GM23248 (cell line): ENCODE data around the gene SC5D. TPM values are rescaled to one million over a fixed set of nuclear protein-coding genes. Genes with fewer than 3 reads are reported as not detected.

Source experiments
- DNase-seq: peaks from one replicate; pipeline ENCODE4 v3.0.0-alpha.2; 2015
- H2AFZ ChIP-seq: fragments of 200-600 bp; sonication (generic); 2 replicates; pipeline ENCODE4 v1.6.1; 2016; ENCODE audit warnings: antibody characterized with exemption
- H3F3A ChIP-seq: fragments of 200-600 bp; sonication (generic); 2 replicates; pipeline ENCODE4 v1.6.1; 2016; ENCODE audit warnings: mild to moderate bottlenecking, antibody characterized with exemption, mixed run types; ENCODE audit not compliant: insufficient read depth
- H3K27ac ChIP-seq: fragments of 200-600 bp; sonication (generic); 2 replicates; pipeline ENCODE4 v1.5.1; 2016; ENCODE audit warnings: mild to moderate bottlenecking
- H3K27me3 ChIP-seq: fragments of 200-600 bp; sonication (generic); replicated peaks from 2 replicates; pipeline ENCODE4 v1.6.1; 2016; ENCODE audit warnings: mild to moderate bottlenecking; ENCODE audit not compliant: insufficient read depth
- H3K36me3 ChIP-seq: fragments of 200-600 bp; sonication (generic); 2 replicates; pipeline ENCODE4 v1.6.1; 2016; ENCODE audit warnings: low read depth, mild to moderate bottlenecking
- H3K4me1 ChIP-seq: fragments of 200-600 bp; sonication (generic); 2 replicates; pipeline ENCODE4 v1.6.1; 2016; ENCODE audit warnings: mild to moderate bottlenecking; ENCODE audit not compliant: insufficient read depth
- H3K4me2 ChIP-seq: fragments of 200-600 bp; sonication (generic); one replicate; pipeline ENCODE4 v1.6.1; 2016; ENCODE audit warnings: mild to moderate bottlenecking; ENCODE audit not compliant: unreplicated experiment
- H3K4me3 ChIP-seq: fragments of 200-600 bp; sonication (generic); 2 replicates; pipeline ENCODE4 v1.5.1; 2016; ENCODE audit warnings: mild to moderate bottlenecking
- H3K79me2 ChIP-seq: fragments of 200-600 bp; sonication (generic); 2 replicates; pipeline ENCODE4 v1.6.1; 2016; ENCODE audit warnings: mild to moderate bottlenecking; ENCODE audit not compliant: insufficient read depth
- H3K9ac ChIP-seq: fragments of 200-600 bp; sonication (generic); 2 replicates; pipeline ENCODE4 v1.6.1; 2016; ENCODE audit warnings: mild to moderate bottlenecking
- H3K9me2 ChIP-seq: fragments of 200-600 bp; sonication (generic); 2 replicates; pipeline ENCODE4 v1.6.1; 2016; ENCODE audit warnings: mixed run types, mild to moderate bottlenecking, moderate library complexity; ENCODE audit not compliant: insufficient read depth
- H3K9me3 ChIP-seq: fragments of 200-600 bp; sonication (generic); one replicate; pipeline ENCODE4 v1.6.1; 2017; ENCODE audit warnings: low read depth
- H4K20me1 ChIP-seq: fragments of 200-600 bp; sonication (generic); 2 replicates; pipeline ENCODE4 v1.6.0; 2016; ENCODE audit not compliant: insufficient read depth
- EZH2 ChIP-seq: fragments of 200-600 bp; sonication (generic); IDR thresholded peaks from 2 replicates; pipeline ENCODE4 v1.6.1; 2018; ENCODE audit warnings: antibody characterized with exemption, mild to moderate bottlenecking; ENCODE audit not compliant: insufficient read depth, poor library complexity, severe bottlenecking
- EZH2phosphoT487 ChIP-seq: fragments of 200-600 bp; sonication (generic); IDR thresholded peaks from 2 replicates; pipeline ENCODE4 v1.6.1; 2018; ENCODE audit warnings: antibody characterized with exemption, moderate library complexity, mild to moderate bottlenecking, low read depth; ENCODE audit not compliant: insufficient read depth
- WGBS, 2 experiments: methylation state at CpG; one replicate each; pipeline ENCODE4 v1.1.6; 2015 to 2017; ENCODE audit warnings: low lambda C conversion rate in 2 of 2, low coverage in 1 of 2; ENCODE audit errors: missing lambda C conversion rate in 2 of 2; 5-methylcytosine and 5-hydroxymethylcytosine counted together
- in situ Hi-C: fragments of 300-500 bp; cut with MboI; formaldehyde crosslinking; loops from 2 replicates; pipeline ENCODE4 v1.15.0; 2020
- polyA plus RNA-seq: library from polyadenylated mRNA; unstranded; fragments of >200 nt; fragmentation: Nextera tagmentation; extraction: Ambion mirVana; gene quantifications from 2 replicates; pipeline ENCODE4 v1.2.1, GENCODE V29; 2016
- total RNA-seq: library from RNA; depleted of rRNA; stranded (reverse); fragments of >200 nt; shearing (Covaris generic); gene quantifications from 2 replicates; pipeline ENCODE4 v1.2.3, GENCODE V29; 2014

Gene SC5D
- total and polyA plus RNA-seq, 2 experiments from 2014 or later = 27.7 to 32.7 TPM

DNA sequence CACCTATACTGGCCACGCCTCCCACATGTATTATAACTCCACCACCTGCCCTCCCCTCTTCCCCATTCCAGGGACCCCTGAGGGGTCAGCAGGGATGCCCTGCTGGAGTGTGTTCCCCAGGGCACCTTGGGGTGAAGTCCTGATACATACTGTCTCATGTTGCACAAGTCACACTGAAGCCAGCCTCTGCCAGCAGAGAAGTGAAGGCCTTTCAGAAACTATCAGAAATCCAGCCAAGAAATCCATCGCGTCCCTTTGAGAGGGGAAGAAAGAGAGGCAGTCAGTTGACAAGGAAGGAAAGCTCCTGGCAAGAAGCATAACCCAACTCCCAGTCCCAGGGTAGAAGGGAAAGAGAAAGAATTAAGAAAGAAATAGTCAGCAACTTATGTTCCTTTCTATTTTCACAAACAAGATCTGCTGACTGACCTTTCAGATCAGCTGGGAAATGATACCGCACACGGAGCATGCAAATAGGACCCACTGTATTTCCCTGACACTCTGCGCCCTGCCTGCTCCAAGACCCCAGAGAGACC, 45.2 kb downstream of the SC5D start:
- H3K4me1 ChIP-seq = no peaks in the 10 kb centered on the region

DNA sequence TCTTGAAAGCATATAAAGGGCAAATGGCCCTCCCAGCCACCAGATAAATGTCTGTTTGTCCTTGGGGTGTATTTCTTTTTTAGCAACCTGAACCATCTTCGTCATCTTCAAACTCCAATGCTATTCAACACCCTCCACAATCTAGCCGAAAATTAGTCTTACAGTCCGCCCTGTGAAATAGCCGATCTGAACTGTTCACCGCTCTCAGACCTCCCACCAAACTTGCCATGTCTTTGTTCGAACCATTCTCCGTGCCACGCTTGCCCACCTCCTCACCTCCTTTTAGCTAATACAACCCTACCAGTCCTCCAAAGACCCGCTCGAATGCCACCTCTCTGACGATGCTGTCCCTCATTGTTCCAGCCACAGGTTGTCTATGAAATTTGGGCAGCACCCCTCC, 46.0 kb downstream of the SC5D start:
- Histone ChIP-seq H3K36me3 (no peaks in the 10 kb centered on the region), H3K27ac (no peak overlapping the region), H2AFZ (no peak overlapping the region), H3K4me2 (no peak overlapping the region), H4K20me1 (no peaks in the 10 kb centered on the region), H3K27me3 (peaks cover 50% of the 10 kb centered on the region), H3K9me2 (no peaks in the 10 kb centered on the region), H3K4me1 (no peaks in the 10 kb centered on the region), H3K79me2 (no peaks in the 10 kb centered on the region), H3K9me3 (no peaks in the 10 kb centered on the region), H3K9ac (no peak overlapping the region), H3K4me3 (no peak overlapping the region), H3F3A (no peaks in the 10 kb centered on the region)
- TF ChIP-seq EZH2phosphoT487 (no peak), EZH2 (no peak)
- DNase-seq = no peak
- 82 to 83% methylated on average over 11 of the region's 11 CpGs for WGBS, 2 experiments
- in situ Hi-C loops = no loop called here

More for the DNA sequence above, 45.2 kb downstream of the SC5D start:
- Histone ChIP-seq H3K9me3 (no peaks in the 10 kb centered on the region), H3K27ac (no peak overlapping the region), H4K20me1 (no peaks in the 10 kb centered on the region), H3F3A (no peaks in the 10 kb centered on the region), H3K4me2 (no peak overlapping the region), H3K27me3 (peaks cover 50% of the 10 kb centered on the region), H3K36me3 (no peaks in the 10 kb centered on the region), H3K79me2 (no peaks in the 10 kb centered on the region), H3K9ac (no peak overlapping the region), H3K4me3 (no peak overlapping the region), H3K9me2 (no peaks in the 10 kb centered on the region), H2AFZ (no peak overlapping the region)
- WGBS, 2 experiments = 20 to 26% methylated on average over 6 of the region's 6 CpGs
- in situ Hi-C loops = no loop called here
- no peak for DNase-seq
- TF ChIP-seq EZH2 (no peak), EZH2phosphoT487 (no peak)

DNA sequence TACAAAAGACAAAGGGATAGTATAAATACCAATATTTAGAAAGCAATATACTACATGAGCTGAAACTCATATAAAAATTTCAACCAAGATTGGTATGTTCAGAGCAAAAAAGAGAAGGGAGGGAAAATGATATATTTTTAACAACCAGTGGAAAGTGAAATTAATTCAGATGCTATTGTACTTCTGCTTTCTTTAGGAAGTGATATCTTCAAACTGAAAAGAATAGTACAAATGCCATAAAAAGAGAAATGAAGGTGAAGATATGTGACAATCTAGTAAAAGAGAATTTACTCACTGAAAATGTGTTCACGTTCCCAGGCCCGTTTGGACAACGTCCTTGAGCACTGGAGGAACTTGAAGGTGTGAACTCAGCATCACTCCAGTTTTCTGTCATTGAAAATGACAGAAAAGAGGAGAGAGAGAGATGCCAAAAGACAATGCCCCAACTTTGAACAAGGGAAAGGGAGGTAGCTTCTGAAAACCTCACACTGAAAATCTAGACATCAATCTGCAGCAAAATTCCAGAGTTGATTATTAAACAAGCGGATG, 47.5 kb downstream of the SC5D start:
- no peak for TF ChIP-seq EZH2phosphoT487
- no peak for TF ChIP-seq EZH2
- no peaks in the 10 kb centered on the region for H3K9me2 ChIP-seq
- in situ Hi-C loops = no loop called here
- no peaks in the 10 kb centered on the region for H3K36me3 ChIP-seq
- no peak overlapping the region for H2AFZ ChIP-seq
- H3K79me2 ChIP-seq = no peaks in the 10 kb centered on the region
- H3K27ac ChIP-seq = no peak overlapping the region
- H3K9ac ChIP-seq = no peak overlapping the region
- H3K4me1 ChIP-seq = no peaks in the 10 kb centered on the region
- H4K20me1 ChIP-seq = no peaks in the 10 kb centered on the region
- no peaks in the 10 kb centered on the region for H3F3A ChIP-seq
- H3K4me3 ChIP-seq = no peak overlapping the region
- 28 to 38% methylated on average over 4 of the region's 4 CpGs for WGBS, 2 experiments
- H3K9me3 ChIP-seq = no peaks in the 10 kb centered on the region
- no peak for DNase-seq
- no peak overlapping the region for H3K4me2 ChIP-seq
- peaks cover 39% of the 10 kb centered on the region for H3K27me3 ChIP-seq

DNA sequence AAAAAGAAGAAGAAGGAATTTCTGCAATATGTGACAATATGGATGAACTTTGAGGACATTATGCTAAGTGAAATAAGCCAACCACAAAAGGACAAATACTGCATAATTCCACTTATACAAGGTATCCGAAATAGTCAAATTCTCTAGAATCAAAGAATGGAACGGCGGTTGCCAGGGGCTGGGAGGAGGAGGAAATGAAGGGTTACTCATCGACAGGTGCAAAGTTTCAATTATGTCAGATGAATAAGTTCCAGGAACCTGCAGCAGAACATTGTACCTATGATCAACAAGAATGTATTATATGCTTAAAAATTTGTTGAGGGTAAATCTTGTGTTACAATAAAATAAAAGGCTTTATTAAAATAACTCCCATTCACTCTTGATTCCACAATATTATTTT, 49.0 kb downstream of the SC5D start:
- Histone ChIP-seq H2AFZ (no peak overlapping the region), H3K27me3 (peaks cover 37% of the 10 kb centered on the region; the same call in 1 of the 2 replicates), H3K36me3 (no peaks in the 10 kb centered on the region), H3K27ac (no peak overlapping the region), H3K4me2 (no peak overlapping the region), H3K4me1 (no peaks in the 10 kb centered on the region), H3K4me3 (no peak overlapping the region), H4K20me1 (no peaks in the 10 kb centered on the region), H3K9ac (no peak overlapping the region), H3K9me3 (no peaks in the 10 kb centered on the region), H3K9me2 (no peaks in the 10 kb centered on the region), H3K79me2 (no peaks in the 10 kb centered on the region), H3F3A (no peaks in the 10 kb centered on the region)
- in situ Hi-C loops = no loop called here
- WGBS, 2 experiments = 84 to 86% methylated on average over 4 of the region's 4 CpGs
- no peak for TF ChIP-seq EZH2phosphoT487
- no peak for TF ChIP-seq EZH2
- DNase-seq = no peak

DNA sequence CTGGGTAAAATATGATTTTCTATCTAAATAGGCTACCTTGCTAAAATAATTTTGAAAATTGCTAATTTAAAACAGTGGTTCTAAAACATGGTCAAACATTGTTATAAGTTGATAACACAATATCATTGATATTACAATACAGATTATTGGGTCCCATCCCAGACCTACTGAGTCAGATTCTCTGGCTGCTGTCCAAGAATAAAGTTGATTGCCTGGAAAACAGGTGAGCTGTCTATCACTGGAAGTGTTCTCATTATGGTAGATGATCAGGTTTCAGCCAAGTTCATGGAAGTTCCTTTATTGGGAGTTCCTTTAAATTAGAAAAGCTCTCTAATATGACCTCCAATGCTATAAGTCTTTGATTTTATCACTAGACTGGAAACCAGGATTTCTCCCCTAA, 52.3 kb downstream of the SC5D start:
- Histone ChIP-seq H3K9ac (no peak overlapping the region), H3K9me3 (no peaks in the 10 kb centered on the region), H3K36me3 (no peaks in the 10 kb centered on the region), H3K4me3 (no peak overlapping the region), H3F3A (no peaks in the 10 kb centered on the region), H4K20me1 (no peaks in the 10 kb centered on the region), H3K4me1 (no peaks in the 10 kb centered on the region), H3K27ac (no peak overlapping the region), H2AFZ (no peak overlapping the region), H3K9me2 (no peaks in the 10 kb centered on the region), H3K4me2 (no peak overlapping the region), H3K27me3 (peaks cover 31% of the 10 kb centered on the region), H3K79me2 (no peaks in the 10 kb centered on the region)
- in situ Hi-C loops = no loop called here
- TF ChIP-seq EZH2phosphoT487 = no peak
- no peak for TF ChIP-seq EZH2
- DNase-seq = no peak
